ENCODE measurements around the gene UMODL1. TPM values are rescaled to one million over a fixed set of nuclear protein-coding genes. Genes with fewer than 3 reads are reported as not detected.

The UMODL1 gene
- total RNA-seq, 2 donors from 2014 or later = 0.35 to 0.37 TPM

DNA sequence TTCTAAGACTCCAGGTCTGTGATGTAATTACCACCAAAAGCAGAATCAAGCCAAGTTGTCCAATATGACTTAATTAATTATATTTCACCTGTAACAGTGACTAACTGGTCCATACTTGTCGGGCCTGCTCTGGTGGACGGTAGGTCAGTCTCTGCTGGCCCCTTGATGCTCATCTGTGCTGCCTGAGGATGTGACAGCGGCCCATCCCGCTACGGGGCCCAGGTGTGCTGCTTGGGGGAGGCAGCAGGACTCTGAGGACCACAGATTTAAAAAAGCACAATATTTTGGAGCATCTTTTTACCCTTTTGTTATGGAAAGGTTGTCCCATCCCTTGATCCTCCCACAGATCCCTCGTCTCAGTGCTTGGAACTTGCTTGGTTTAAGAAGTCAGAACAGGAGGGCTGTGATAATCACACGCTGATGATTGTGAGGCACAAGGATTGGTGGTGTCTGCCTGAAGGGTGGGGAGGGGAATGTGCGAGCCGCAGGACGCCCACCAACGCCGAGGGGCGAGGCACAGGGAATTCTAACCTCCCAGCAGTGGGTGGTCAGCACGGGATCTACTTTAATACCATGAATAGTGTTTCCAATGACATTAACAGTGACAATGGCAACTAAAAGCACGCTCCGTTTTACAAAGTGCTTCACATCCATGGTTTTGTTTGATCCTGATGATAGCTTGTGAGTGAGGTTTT, 27.8 kb upstream of the UMODL1 start:
- no peaks in the 10 kb centered on the region for H3K27me3 ChIP-seq
- H3K9me3 ChIP-seq = no peaks in the 10 kb centered on the region
- no peaks in the 10 kb centered on the region for H3K4me1 ChIP-seq
- TF ChIP-seq, protein P1, sequence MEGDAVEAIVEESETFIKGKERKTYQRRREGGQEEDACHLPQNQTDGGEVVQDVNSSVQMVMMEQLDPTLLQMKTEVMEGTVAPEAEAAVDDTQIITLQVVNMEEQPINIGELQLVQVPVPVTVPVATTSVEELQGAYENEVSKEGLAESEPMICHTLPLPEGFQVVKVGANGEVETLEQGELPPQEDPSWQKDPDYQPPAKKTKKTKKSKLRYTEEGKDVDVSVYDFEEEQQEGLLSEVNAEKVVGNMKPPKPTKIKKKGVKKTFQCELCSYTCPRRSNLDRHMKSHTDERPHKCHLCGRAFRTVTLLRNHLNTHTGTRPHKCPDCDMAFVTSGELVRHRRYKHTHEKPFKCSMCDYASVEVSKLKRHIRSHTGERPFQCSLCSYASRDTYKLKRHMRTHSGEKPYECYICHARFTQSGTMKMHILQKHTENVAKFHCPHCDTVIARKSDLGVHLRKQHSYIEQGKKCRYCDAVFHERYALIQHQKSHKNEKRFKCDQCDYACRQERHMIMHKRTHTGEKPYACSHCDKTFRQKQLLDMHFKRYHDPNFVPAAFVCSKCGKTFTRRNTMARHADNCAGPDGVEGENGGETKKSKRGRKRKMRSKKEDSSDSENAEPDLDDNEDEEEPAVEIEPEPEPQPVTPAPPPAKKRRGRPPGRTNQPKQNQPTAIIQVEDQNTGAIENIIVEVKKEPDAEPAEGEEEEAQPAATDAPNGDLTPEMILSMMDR (IDR thresholded peaks at IDR 0.05) = no peak
- H3K27ac ChIP-seq = no peak overlapping the region
- H3K4me3 ChIP-seq = no peak overlapping the region
- no peak for DNase-seq
- H3K36me3 ChIP-seq = no peaks in the 10 kb centered on the region
- intact Hi-C loops (cut with DNase I) = no loop called here
- H3K9ac ChIP-seq (ENCODE audit: low read depth in 2 of 2, low read length in 2 of 2) = no peak overlapping the region

DNA sequence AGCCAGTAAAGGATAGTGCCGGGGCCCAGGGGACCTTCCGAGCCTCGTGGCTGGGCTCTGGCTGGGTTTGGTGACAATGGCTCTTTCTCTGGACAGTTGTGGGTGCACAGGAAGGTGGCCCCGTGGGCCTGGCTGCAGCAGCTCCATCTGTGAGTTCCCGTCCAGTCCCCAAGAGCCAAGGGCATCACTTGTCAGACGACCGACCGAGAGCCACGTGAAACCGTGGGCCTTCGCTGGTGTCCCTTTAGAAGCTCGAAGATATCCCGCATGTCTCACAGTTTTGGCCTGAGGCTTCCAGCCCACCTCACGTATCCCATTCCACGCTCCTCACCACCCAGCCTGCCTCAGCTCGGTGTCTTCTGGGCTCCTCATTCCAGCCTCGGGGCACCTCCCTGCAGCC, 27.2 kb upstream of the UMODL1 start:
- intact Hi-C loops (cut with DNase I) = no loop called here
- no peaks in the 10 kb centered on the region for H3K9me3 ChIP-seq
- no peaks in the 10 kb centered on the region for H3K27me3 ChIP-seq
- H3K36me3 ChIP-seq = no peaks in the 10 kb centered on the region
- H3K27ac ChIP-seq = no peak overlapping the region
- H3K4me3 ChIP-seq = no peak overlapping the region
- H3K9ac ChIP-seq (ENCODE audit: low read depth in 2 of 2, low read length in 2 of 2) = no peak overlapping the region
- H3K4me1 ChIP-seq = no peaks in the 10 kb centered on the region
- TF ChIP-seq, protein P1 (IDR thresholded peaks at IDR 0.05) = no peak
- DNase-seq = no peak

DNA sequence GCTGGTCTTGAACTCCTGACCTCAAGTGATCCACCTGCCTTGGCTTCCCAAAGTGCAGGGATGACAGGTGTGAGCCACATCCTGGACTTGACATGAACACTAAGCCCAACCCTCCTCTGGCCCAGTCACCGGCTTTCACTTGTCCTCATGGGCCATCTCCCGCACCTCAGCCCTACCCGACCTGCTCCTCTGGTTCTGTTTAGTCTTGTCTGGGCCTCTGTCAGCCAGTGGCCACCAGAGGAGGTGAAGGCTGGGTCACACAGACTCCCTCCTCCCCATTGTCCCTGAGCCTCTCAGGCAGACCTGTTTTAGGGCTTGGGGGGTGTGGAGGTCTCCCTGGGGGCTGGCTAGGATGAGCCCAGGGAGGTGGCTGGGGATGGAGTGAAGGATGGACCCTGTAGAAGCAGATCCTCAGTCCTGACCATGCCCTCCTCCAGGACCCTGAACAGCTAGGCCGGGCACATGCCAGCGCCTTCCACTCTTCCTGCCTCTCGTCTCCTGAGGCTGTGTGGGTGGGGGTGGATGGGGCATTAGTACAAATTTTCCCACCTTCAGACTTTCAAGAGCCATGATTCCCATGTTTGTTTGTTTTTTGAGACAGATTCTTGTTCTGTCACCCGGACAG, 26.1 kb upstream of the UMODL1 start:
- H3K4me1 ChIP-seq = no peaks in the 10 kb centered on the region
- intact Hi-C loops (cut with DNase I) = no loop called here
- TF ChIP-seq, protein P1 (IDR thresholded peaks at IDR 0.05) = no peak
- no peak overlapping the region for H3K9ac ChIP-seq (ENCODE audit: low read depth in 2 of 2, low read length in 2 of 2)
- no peaks in the 10 kb centered on the region for H3K36me3 ChIP-seq
- H3K4me3 ChIP-seq = no peak overlapping the region
- no peaks in the 10 kb centered on the region for H3K9me3 ChIP-seq
- no peaks in the 10 kb centered on the region for H3K27me3 ChIP-seq
- no peak overlapping the region for H3K27ac ChIP-seq
- DNase-seq = no peak

DNA sequence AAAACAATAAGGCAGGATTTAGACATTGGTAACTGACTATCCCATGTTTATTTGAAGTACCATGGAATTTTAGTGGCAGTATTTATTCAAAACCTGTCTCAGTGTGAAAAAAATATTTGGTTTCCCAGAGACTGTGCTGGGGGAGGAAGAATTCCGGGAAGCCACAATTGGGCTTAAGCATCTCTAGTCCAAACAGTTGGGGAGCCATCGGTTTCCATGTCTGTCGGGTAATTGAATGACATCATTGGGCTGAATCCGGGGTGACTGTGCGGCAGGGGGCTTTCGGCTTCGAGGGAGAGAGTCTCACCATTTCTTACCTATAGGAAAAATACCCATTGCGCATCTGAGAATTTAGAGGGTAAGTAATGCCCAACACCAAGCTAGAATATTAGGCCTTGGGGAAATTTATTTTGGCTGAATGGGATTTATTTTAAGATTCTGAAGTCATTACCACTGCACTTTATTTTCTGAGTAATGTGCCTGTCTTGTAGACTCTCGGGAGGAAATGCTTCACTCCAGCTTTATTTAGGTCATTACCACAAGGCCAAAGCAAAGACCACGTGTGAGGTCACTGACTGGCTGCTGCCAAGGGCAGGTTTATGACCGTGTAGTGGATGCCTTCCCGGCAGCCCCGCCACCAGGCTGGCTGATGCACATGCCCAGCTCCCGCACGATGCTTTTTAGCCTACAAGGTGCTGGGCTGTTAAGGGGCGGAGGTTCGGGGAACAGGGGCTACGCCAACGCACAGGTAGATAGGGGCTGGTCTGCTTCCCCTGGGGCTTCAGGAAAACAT, 23.1 kb upstream of the UMODL1 start:
- TF ChIP-seq, protein P1 (IDR thresholded peaks at IDR 0.05) = no peak
- no peak overlapping the region for H3K27ac ChIP-seq
- DNase-seq = no peak
- intact Hi-C loops (cut with DNase I) = no loop called here
- no peaks in the 10 kb centered on the region for H3K4me1 ChIP-seq
- no peak overlapping the region for H3K4me3 ChIP-seq
- H3K27me3 ChIP-seq = no peaks in the 10 kb centered on the region
- no peaks in the 10 kb centered on the region for H3K36me3 ChIP-seq
- H3K9me3 ChIP-seq = no peaks in the 10 kb centered on the region
- H3K9ac ChIP-seq (ENCODE audit: low read depth in 2 of 2, low read length in 2 of 2) = no peak overlapping the region

DNA sequence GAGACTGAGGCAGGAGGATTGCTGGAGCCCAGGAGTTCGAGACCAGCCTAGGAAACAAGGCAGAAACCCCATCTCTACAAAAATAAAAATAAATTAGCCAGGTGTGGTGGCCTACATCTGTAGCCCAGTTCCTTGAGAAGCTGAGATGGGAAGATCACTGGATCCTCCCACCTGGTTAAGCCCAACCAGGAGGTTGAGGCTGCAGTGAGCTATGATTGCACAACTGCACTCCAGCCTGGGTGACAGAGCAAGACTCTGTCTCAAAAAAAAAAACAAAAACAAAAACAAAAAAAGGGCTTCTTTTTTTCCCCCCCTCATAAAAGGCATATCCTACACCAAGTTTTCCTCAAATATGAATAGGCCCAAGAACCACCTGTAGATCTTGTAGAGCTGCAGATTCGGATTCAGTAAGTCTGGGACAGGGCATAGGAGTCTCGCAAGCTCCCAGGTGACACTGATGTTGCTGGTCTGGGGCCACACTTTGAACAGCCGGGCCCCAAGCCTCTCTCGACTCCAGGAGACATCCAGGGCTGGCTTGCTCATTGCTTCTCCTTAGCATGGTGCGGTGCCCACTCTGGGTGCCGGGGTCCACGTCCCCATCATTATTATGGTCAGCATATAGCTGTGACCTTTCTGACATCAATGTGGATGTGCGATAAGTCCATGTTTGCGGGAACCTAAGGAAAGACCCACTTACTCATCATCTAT, 22.1 kb upstream of the UMODL1 start:
- intact Hi-C loops (cut with DNase I) = no loop called here

More for the DNA sequence above, 22.1 kb upstream of the UMODL1 start:
- TF ChIP-seq, protein P1 (IDR thresholded peaks at IDR 0.05) = no peak
- no peak overlapping the region for H3K9ac ChIP-seq (ENCODE audit: low read depth in 2 of 2, low read length in 2 of 2)
- H3K4me3 ChIP-seq = no peak overlapping the region
- no peaks in the 10 kb centered on the region for H3K27me3 ChIP-seq
- H3K4me1 ChIP-seq = no peaks in the 10 kb centered on the region
- no peak overlapping the region for H3K27ac ChIP-seq
- no peaks in the 10 kb centered on the region for H3K36me3 ChIP-seq
- DNase-seq = no peak
- no peaks in the 10 kb centered on the region for H3K9me3 ChIP-seq

All from colonic mucosa (tissue), 4 donors.